Measurements from ENCODE around the gene PTP4A1. TPM values are rescaled to one million over a fixed set of nuclear protein-coding genes. Genes with fewer than 3 reads are reported as not detected.
A peak's percentile ranks its signal among the peaks of the same experiment; 100 is the strongest.

PTP4A1 gene
- polyA plus RNA-seq, 2 of the 4 experiments (the other 2 are of a cell fraction) = 166 to 220 TPM

GRCh38 chr6:63543001-63543400 is 29.3 kb upstream of the PTP4A1 start:
- FAIRE-seq (no peak), DNase-seq (ENCODE audit: low read depth in 1 of 2, low spot score in 1 of 2) (no peak), ATAC-seq (no peak)
- Histone ChIP-seq H3K27ac (peak overlapping the region in 1 of 2 experiments; percentile 67; a peak in 3 of 6 replicates), H3K9me3 (no peaks in the 10 kb centered on the region), H3K4me3 (no peak overlapping the region), H3K4me2 (no peak overlapping the region), H3K4me1 (peaks cover 17% of the 10 kb centered on the region)
- ChIA-PET CTCF (interaction anchor here (0.6 to 1.7 kb wide), 2 partner anchors 92 to 191 kb away, joined by 3 to 4 read pairs; no protein-coding TSS in a partner anchor), POLR2A (no interaction called here)
- TF ChIP-seq PBX3 (IDR thresholded peaks at IDR 0.05) (no peak), RCOR1 (IDR thresholded peaks at IDR 0.05; ENCODE audit: low read depth, low read length) (no peak), ZC3H11A (IDR thresholded peaks at IDR 0.05) (no peak), KDM5A (IDR thresholded peaks at IDR 0.05) (no peak), CTCF (IDR thresholded peaks at IDR 0.05) (no peak), TP53 (CRISPR knock-in tag; IDR thresholded peaks at IDR 0.05) (no peak), RARB (CRISPR knock-in tag; IDR thresholded peaks at IDR 0.05) (no peak), MYC (IDR thresholded peaks at IDR 0.05; ENCODE audit: borderline replicate concordance, low read length) (no peak), CHD4 (IDR thresholded peaks at IDR 0.05; ENCODE audit: borderline replicate concordance) (no peak)
- 74% methylated on average over 1 of the region's 1 CpG for WGBS (ENCODE audit: missing lambda C conversion rate)

- CTCF ChIA-PET = interaction anchor here (1.7 kb wide), 1 partner anchor 192 kb away, joined by 4 read pairs; no protein-coding TSS in a partner anchor
- Histone ChIP-seq H3K4me2 (no peak overlapping the region; the same call in 2 of the 3 replicates), H3K27ac (peak overlapping the region in 1 of 2 experiments; percentile 61; a peak in 1 of 6 replicates), H3K4me1 (peaks cover 10% of the 10 kb centered on the region; the same call in 2 of the 3 replicates), H3K9me3 (no peaks in the 10 kb centered on the region), H3K4me3 (no peak overlapping the region)
- FAIRE-seq = no peak
- POLR2A ChIA-PET = no interaction called here
- WGBS (ENCODE audit: missing lambda C conversion rate) = 82% methylated on average over 3 of the region's 3 CpGs
- no peak for TF ChIP-seq FOXS1 (CRISPR knock-in tag; IDR thresholded peaks at IDR 0.05)
- TF ChIP-seq, protein P1, sequence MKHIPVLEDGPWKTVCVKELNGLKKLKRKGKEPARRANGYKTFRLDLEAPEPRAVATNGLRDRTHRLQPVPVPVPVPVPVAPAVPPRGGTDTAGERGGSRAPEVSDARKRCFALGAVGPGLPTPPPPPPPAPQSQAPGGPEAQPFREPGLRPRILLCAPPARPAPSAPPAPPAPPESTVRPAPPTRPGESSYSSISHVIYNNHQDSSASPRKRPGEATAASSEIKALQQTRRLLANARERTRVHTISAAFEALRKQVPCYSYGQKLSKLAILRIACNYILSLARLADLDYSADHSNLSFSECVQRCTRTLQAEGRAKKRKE (CRISPR knock-in tag; IDR thresholded peaks at IDR 0.05; ENCODE audit: low read depth) = no peak
- TF ChIP-seq KDM1A (IDR thresholded peaks at IDR 0.05; ENCODE audit: low read depth) = no peak
- no peak for TF ChIP-seq ZNF302 (CRISPR knock-in tag; IDR thresholded peaks at IDR 0.05)
- no peak for TF ChIP-seq EP300 (IDR thresholded peaks at IDR 0.05)
- no peak for TF ChIP-seq HOXB5 (CRISPR knock-in tag; IDR thresholded peaks at IDR 0.05)
- TF ChIP-seq POLR2AphosphoS2 (conservative IDR thresholded peaks at IDR 0.05; ENCODE audit: low read length) = no peak
- TF ChIP-seq, protein P2, sequence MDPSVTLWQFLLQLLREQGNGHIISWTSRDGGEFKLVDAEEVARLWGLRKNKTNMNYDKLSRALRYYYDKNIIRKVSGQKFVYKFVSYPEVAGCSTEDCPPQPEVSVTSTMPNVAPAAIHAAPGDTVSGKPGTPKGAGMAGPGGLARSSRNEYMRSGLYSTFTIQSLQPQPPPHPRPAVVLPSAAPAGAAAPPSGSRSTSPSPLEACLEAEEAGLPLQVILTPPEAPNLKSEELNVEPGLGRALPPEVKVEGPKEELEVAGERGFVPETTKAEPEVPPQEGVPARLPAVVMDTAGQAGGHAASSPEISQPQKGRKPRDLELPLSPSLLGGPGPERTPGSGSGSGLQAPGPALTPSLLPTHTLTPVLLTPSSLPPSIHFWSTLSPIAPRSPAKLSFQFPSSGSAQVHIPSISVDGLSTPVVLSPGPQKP (IDR thresholded peaks at IDR 0.05; ENCODE audit: low read depth, low read length) = no peak
- no peak for TF ChIP-seq MAZ (IDR thresholded peaks at IDR 0.05; ENCODE audit: borderline replicate concordance, low read depth, low read length)
- no peak for DNase-seq (ENCODE audit: low read depth in 1 of 2, low spot score in 1 of 2)
- no peak for ATAC-seq
Measured at GRCh38 chr6:63543982-63544381, 28.3 kb upstream of the PTP4A1 start.

DNA sequence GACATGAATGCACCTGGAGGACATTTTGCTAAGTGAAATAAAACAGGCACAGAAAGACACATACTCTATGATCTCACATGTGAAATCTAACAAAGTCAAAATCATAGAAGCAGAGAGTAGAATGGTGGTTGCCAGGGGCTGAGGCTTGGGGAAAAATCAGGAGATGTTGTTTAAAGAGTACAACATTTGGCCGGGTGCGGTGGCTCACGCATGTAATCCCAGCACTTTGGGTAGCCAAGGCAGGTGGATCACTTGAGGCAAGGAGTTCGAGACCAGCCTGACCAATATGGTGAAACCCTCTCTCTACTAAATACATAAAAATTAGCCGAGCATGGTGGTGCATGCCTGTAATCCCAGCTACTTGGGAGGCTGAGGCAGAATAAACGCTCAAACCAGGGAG is 26.0 kb upstream of the PTP4A1 start:
- H3K4me2 ChIP-seq = no peak overlapping the region
- no peak for DNase-seq (ENCODE audit: low read depth in 1 of 2, low spot score in 1 of 2)
- ChIA-PET CTCF (no interaction called here), POLR2A (interaction anchor here (0.6 kb wide), 1 partner anchor 33 kb away, joined by 5 read pairs; no protein-coding TSS in a partner anchor)
- 94% methylated on average over 6 of the region's 6 CpGs for WGBS (ENCODE audit: missing lambda C conversion rate)
- H3K9me3 ChIP-seq = no peaks in the 10 kb centered on the region
- H3K4me3 ChIP-seq = no peak overlapping the region
- H3K4me1 ChIP-seq = peaks cover 10% of the 10 kb centered on the region; the same call in 2 of the 3 replicates
- ATAC-seq = no peak
- TF ChIP-seq MAZ (IDR thresholded peaks at IDR 0.05; ENCODE audit: borderline replicate concordance, low read depth, low read length) (no peak), ZFP36 (IDR thresholded peaks at IDR 0.05; ENCODE audit: borderline replicate concordance, partially characterized antibody) (no peak), CBX2 (IDR thresholded peaks at IDR 0.05; ENCODE audit: borderline replicate concordance, low read depth) (no peak), TFCP2L1 (CRISPR knock-in tag; IDR thresholded peaks at IDR 0.05) (no peak), NR3C1 (IDR thresholded peaks at IDR 0.05) (no peak), GATA3 (IDR thresholded peaks at IDR 0.05; ENCODE audit: borderline replicate concordance) (no peak), CHD2 (IDR thresholded peaks at IDR 0.05; ENCODE audit: low read length, partially characterized antibody) (no peak), EP300 (IDR thresholded peaks at IDR 0.05) (no peak), NFE2L2 (conservative IDR thresholded peaks at IDR 0.05; ENCODE audit: low read length) (no peak)
- peak overlapping the region in 1 of 2 experiments; percentile 59; a peak in 2 of 6 replicates for H3K27ac ChIP-seq
- FAIRE-seq = no peak

Data from A549 (cell line).